ENCODE data around the gene TTC3. TPM values are rescaled to one million over a fixed set of nuclear protein-coding genes. Genes with fewer than 3 reads are reported as not detected.

TTC3 gene
- total RNA-seq, 1 donor from 2014 or later, result 262 TPM

GRCh38 chr21:37249112-37249904 is 176.3 kb downstream of the TTC3 start:
- Histone ChIP-seq H3K27ac (ENCODE audit: low read depth, low read length) (no peak overlapping the region), H3K4me1 (ENCODE audit: control insufficient read depth in 3 of 3, insufficient read depth in 3 of 3, low read length in 3 of 3) (peaks cover 8 to 23% (median 10%) of the 10 kb centered on the region in 3 donors), H3K36me3 (ENCODE audit: control insufficient read depth in 3 of 3, insufficient read depth in 3 of 3, low read length in 3 of 3) (no peaks in the 10 kb centered on the region), H3K4me3 (ENCODE audit: low read length in 3 of 3) (no peak overlapping the region), H3K9me3 (ENCODE audit: control insufficient read depth in 3 of 3, low read length in 3 of 3) (no peaks in the 10 kb centered on the region), H3K9ac (ENCODE audit: low read depth in 1 of 3, low read length in 3 of 3) (no peak overlapping the region), H3K27me3 (ENCODE audit: control insufficient read depth in 3 of 3, insufficient read depth in 3 of 3, low read length in 3 of 3) (no peaks in the 10 kb centered on the region)

GRCh38 chr21:37251294-37251634 is 178.2 kb downstream of the TTC3 start:
- Histone ChIP-seq H3K4me1 (ENCODE audit: control insufficient read depth in 3 of 3, insufficient read depth in 3 of 3, low read length in 3 of 3) (peaks cover 6 to 26% (median 8%) of the 10 kb centered on the region in 3 donors), H3K4me3 (ENCODE audit: low read length in 3 of 3) (no peak overlapping the region), H3K9me3 (ENCODE audit: control insufficient read depth in 3 of 3, low read length in 3 of 3) (no peaks in the 10 kb centered on the region), H3K27me3 (ENCODE audit: control insufficient read depth in 3 of 3, insufficient read depth in 3 of 3, low read length in 3 of 3) (no peaks in the 10 kb centered on the region), H3K36me3 (ENCODE audit: control insufficient read depth in 3 of 3, insufficient read depth in 3 of 3, low read length in 3 of 3) (no peaks in the 10 kb centered on the region), H3K27ac (ENCODE audit: low read depth, low read length) (no peak overlapping the region), H3K9ac (ENCODE audit: low read depth in 1 of 3, low read length in 3 of 3) (no peak overlapping the region)

Small RNA genes within 50 kb of the gene (small RNA-seq; reads per million reads assigned to genes)
- gene RN7SL678P, result not detected
- not detected for gene RNU6-696P

Other genes starting within 250 kb of the TTC3 start
- gene HLCS, start 106.6 kb upstream of the TTC3 start, total RNA-seq, result 18.8 TPM
- not detected for gene RIPPLY3, start 66.6 kb upstream of the TTC3 start, total RNA-seq
- 11.5 TPM for gene PIGP, start 183 bp upstream of the TTC3 start, total RNA-seq
- gene VPS26C, start 194.1 kb downstream of the TTC3 start, total RNA-seq, result 27.7 TPM

All from skeletal muscle tissue (tissue), 5 donors.